GM23338 (cell line): Measurements from ENCODE around the gene CACNA1A. TPM values are rescaled to one million over a fixed set of nuclear protein-coding genes. Genes with fewer than 3 reads are reported as not detected.

Experiments
- ATAC-seq: fragments of 200-7000 bp; cut with Tn5 transposase; 3 replicates; pipeline ENCODE4 v1.9.1; 2020
- DNase-seq: peaks from one replicate; pipeline ENCODE4 v3.0.0-alpha.2; 2015; ENCODE audit warnings: low spot score
- H2AFZ ChIP-seq: fragments of 200-600 bp; sonication (generic); 2 replicates; pipeline ENCODE4 v1.8.0; 2016; ENCODE audit warnings: antibody characterized with exemption, mild to moderate bottlenecking, moderate library complexity
- H3F3A ChIP-seq: fragments of 200-600 bp; sonication (generic); replicated peaks from 2 replicates; pipeline ENCODE4 v1.8.0; 2017; ENCODE audit warnings: antibody characterized with exemption, mixed run types, low read depth
- H3K27ac ChIP-seq: fragments of 200-600 bp; sonication (generic); 2 replicates; pipeline ENCODE4 v1.6.1; 2016; ENCODE audit warnings: low read depth
- H3K27me3 ChIP-seq: fragments of 200-600 bp; sonication (generic); 2 replicates; pipeline ENCODE4 v1.8.0; 2016; ENCODE audit warnings: mild to moderate bottlenecking, mixed run types, moderate library complexity; ENCODE audit not compliant: insufficient read depth
- H3K36me3 ChIP-seq: fragments of 200-600 bp; sonication (generic); 2 replicates; pipeline ENCODE4 v1.8.0; 2016; ENCODE audit warnings: mild to moderate bottlenecking; ENCODE audit not compliant: insufficient read depth
- H3K4me1 ChIP-seq: fragments of 200-600 bp; sonication (generic); 2 replicates; pipeline ENCODE4 v1.8.0; 2016; ENCODE audit warnings: mild to moderate bottlenecking, moderate library complexity; ENCODE audit not compliant: insufficient read depth
- H3K4me2 ChIP-seq: fragments of 200-600 bp; sonication (generic); 2 replicates; pipeline ENCODE4 v1.7.1; 2017; ENCODE audit warnings: mixed run types
- H3K4me3 ChIP-seq: fragments of 200-600 bp; sonication (generic); 2 replicates; pipeline ENCODE4 v1.6.1; 2016; ENCODE audit warnings: mixed run types
- H3K79me2 ChIP-seq: fragments of 200-600 bp; sonication (generic); replicated peaks from 2 replicates; pipeline ENCODE4 v1.8.0; 2017; ENCODE audit warnings: mild to moderate bottlenecking; ENCODE audit not compliant: insufficient read depth
- H3K9me2 ChIP-seq: fragments of 200-600 bp; sonication (generic); 2 replicates; pipeline ENCODE4 v1.8.0; 2017; ENCODE audit not compliant: insufficient read depth
- H4K20me1 ChIP-seq: fragments of 200-600 bp; sonication (generic); replicated peaks from 2 replicates; pipeline ENCODE4 v1.8.0; 2017; ENCODE audit warnings: mild to moderate bottlenecking; ENCODE audit not compliant: insufficient read depth
- H3K27ac Mint-ChIP-seq: 2 replicates; pipeline ENCODE4 v1.8.0; 2020; ENCODE audit warnings: inconsistent platforms, mild to moderate bottlenecking, moderate library complexity, mixed read lengths
- H3K27me3 Mint-ChIP-seq: 3 replicates; pipeline ENCODE4 v1.8.0; 2022; ENCODE audit warnings: low read depth, mild to moderate bottlenecking, moderate library complexity, mixed read lengths, inconsistent platforms; ENCODE audit not compliant: insufficient read depth, poor library complexity
- H3K36me3 Mint-ChIP-seq: 3 replicates; pipeline ENCODE4 v1.8.0; 2021; ENCODE audit warnings: low read depth, mild to moderate bottlenecking, inconsistent platforms, moderate library complexity, mixed read lengths
- H3K4me1 Mint-ChIP-seq: 3 replicates; pipeline ENCODE4 v1.8.0; 2020; ENCODE audit warnings: mild to moderate bottlenecking, inconsistent platforms, mixed read lengths
- H3K4me3 Mint-ChIP-seq: 3 replicates; pipeline ENCODE4 v1.8.0; 2021; ENCODE audit warnings: moderate library complexity, mild to moderate bottlenecking, inconsistent platforms, mixed read lengths
- H3K9me3 Mint-ChIP-seq: 3 replicates; pipeline ENCODE4 v1.8.0; 2020; ENCODE audit warnings: moderate library complexity, mild to moderate bottlenecking, inconsistent platforms, mixed read lengths
- CREB1 ChIP-seq: fragments of 250-450 bp; sonication (Bioruptor Pico); IDR thresholded peaks from 2 replicates; pipeline ENCODE4 v1.5.0; 2020; ENCODE audit warnings: low read depth, mild to moderate bottlenecking, moderate library complexity
- CTCF ChIP-seq, 2 experiments: fragments of 200-600 bp in 1 of 2; sonication (generic) in 1 of 2; conservative IDR thresholded peaks; 2 replicates each; pipeline versions ENCODE4 v1.5.1 to v1.6.1; 2016 to 2017; ENCODE audit warnings: antibody characterized with exemption in 2 of 2, low read depth in 2 of 2, mild to moderate bottlenecking in 2 of 2, moderate library complexity in 1 of 2
- ETS1 ChIP-seq: IDR thresholded peaks from 2 replicates; pipeline ENCODE4 v1.6.1; 2016; ENCODE audit warnings: antibody characterized with exemption
- EZH2 ChIP-seq: fragments of 200-600 bp; sonication (generic); IDR thresholded peaks from one replicate; pipeline ENCODE4 v1.8.0; 2017; ENCODE audit warnings: antibody characterized with exemption, mild to moderate bottlenecking, low read depth; ENCODE audit not compliant: unreplicated experiment
- EZH2phosphoT487 ChIP-seq: fragments of 200-600 bp; sonication (generic); IDR thresholded peaks from one replicate; pipeline ENCODE4 v1.8.1; 2018; ENCODE audit warnings: antibody characterized with exemption; ENCODE audit not compliant: unreplicated experiment
- JUNB ChIP-seq: IDR thresholded peaks from one replicate; pipeline ENCODE4 v1.6.1; 2016; ENCODE audit warnings: antibody characterized with exemption; ENCODE audit not compliant: unreplicated experiment
- NANOG ChIP-seq: IDR thresholded peaks from 2 replicates; pipeline ENCODE4 v1.6.1; 2016; ENCODE audit warnings: antibody characterized with exemption, borderline replicate concordance
- POLR2AphosphoS5 ChIP-seq: IDR thresholded peaks from 2 replicates; pipeline ENCODE4 v1.6.1; 2016; ENCODE audit warnings: antibody characterized with exemption, low read depth
- STAT1 ChIP-seq: IDR thresholded peaks from one replicate; pipeline ENCODE4 v1.6.1; 2016; ENCODE audit warnings: antibody characterized with exemption; ENCODE audit not compliant: unreplicated experiment
- ZNF114 ChIP-seq: fragments of 250-450 bp; sonication (Bioruptor Pico); IDR thresholded peaks from 2 replicates; pipeline ENCODE4 v1.5.0; 2020; ENCODE audit warnings: mild to moderate bottlenecking, moderate library complexity
- ZNF331 ChIP-seq: fragments of 250-450 bp; sonication (Bioruptor Pico); IDR thresholded peaks from 2 replicates; pipeline ENCODE4 v1.5.0; 2020; ENCODE audit warnings: low read depth, mild to moderate bottlenecking, moderate library complexity
- ZNF462 ChIP-seq: fragments of 250-450 bp; sonication (Bioruptor Pico); IDR thresholded peaks from 2 replicates; pipeline ENCODE4 v1.5.0; 2020; ENCODE audit warnings: mild to moderate bottlenecking, moderate library complexity
- polyA plus RNA-seq: library from polyadenylated mRNA; unstranded; fragments of >200 nt; fragmentation: Nextera tagmentation; extraction: Ambion mirVana; gene quantifications from 2 replicates; pipeline ENCODE4 v1.2.1, GENCODE V29; 2016
- total RNA-seq: library from RNA; depleted of rRNA; stranded (reverse); fragments of >200 nt; shearing (Covaris generic); gene quantifications from 2 replicates; pipeline ENCODE4 v1.2.3, GENCODE V29; 2014
- TF ChIP-seq, protein P1 (sequence below): IDR thresholded peaks from one replicate; pipeline ENCODE4 v1.6.1; 2018; ENCODE audit warnings: antibody characterized with exemption; ENCODE audit not compliant: unreplicated experiment

CACNA1A gene
- total and polyA plus RNA-seq, 2 experiments from 2014 or later, result 7.4 to 20.3 TPM

- Histone ChIP-seq H3K79me2 (no peaks in the 10 kb centered on the region), H3K4me3 (no peak overlapping the region), H3K9me2 (peaks cover 5% of the 10 kb centered on the region), H3K27ac (no peak overlapping the region), H2AFZ (no peak overlapping the region), H4K20me1 (no peaks in the 10 kb centered on the region; the same call in 1 of the 2 replicates), H3K36me3 (no peaks in the 10 kb centered on the region), H3K27me3 (no peaks in the 10 kb centered on the region), H3K4me2 (no peak overlapping the region), H3K4me1 (peaks cover 9% of the 10 kb centered on the region; the same call in 1 of the 2 replicates), H3F3A (no peaks in the 10 kb centered on the region)
- H3K4me1 Mint-ChIP-seq, result peaks cover 21% of the 10 kb centered on the region
- no peak overlapping the region for H3K4me3 Mint-ChIP-seq
- peaks cover 7% of the 10 kb centered on the region for H3K27me3 Mint-ChIP-seq
- DNase-seq, result no peak
- H3K9me3 Mint-ChIP-seq, result peaks cover 4% of the 10 kb centered on the region; the same call in 1 of the 3 replicates
- peaks cover 5% of the 10 kb centered on the region; the same call in 2 of the 3 replicates for H3K36me3 Mint-ChIP-seq
- no peak for TF ChIP-seq CREB1 (CRISPR knock-in tag)
- TF ChIP-seq EZH2, result no peak
- TF ChIP-seq EZH2phosphoT487, result no peak
- no peak for TF ChIP-seq ZNF114
- no peak for TF ChIP-seq NANOG
- TF ChIP-seq ETS1, result no peak
- no peak for TF ChIP-seq JUNB
- no peak for TF ChIP-seq POLR2AphosphoS5
- no peak for TF ChIP-seq STAT1
- no peak for TF ChIP-seq CTCF (conservative IDR thresholded peaks at IDR 0.05; ENCODE audit: low read depth in 2 of 2)
- TF ChIP-seq, protein P1, sequence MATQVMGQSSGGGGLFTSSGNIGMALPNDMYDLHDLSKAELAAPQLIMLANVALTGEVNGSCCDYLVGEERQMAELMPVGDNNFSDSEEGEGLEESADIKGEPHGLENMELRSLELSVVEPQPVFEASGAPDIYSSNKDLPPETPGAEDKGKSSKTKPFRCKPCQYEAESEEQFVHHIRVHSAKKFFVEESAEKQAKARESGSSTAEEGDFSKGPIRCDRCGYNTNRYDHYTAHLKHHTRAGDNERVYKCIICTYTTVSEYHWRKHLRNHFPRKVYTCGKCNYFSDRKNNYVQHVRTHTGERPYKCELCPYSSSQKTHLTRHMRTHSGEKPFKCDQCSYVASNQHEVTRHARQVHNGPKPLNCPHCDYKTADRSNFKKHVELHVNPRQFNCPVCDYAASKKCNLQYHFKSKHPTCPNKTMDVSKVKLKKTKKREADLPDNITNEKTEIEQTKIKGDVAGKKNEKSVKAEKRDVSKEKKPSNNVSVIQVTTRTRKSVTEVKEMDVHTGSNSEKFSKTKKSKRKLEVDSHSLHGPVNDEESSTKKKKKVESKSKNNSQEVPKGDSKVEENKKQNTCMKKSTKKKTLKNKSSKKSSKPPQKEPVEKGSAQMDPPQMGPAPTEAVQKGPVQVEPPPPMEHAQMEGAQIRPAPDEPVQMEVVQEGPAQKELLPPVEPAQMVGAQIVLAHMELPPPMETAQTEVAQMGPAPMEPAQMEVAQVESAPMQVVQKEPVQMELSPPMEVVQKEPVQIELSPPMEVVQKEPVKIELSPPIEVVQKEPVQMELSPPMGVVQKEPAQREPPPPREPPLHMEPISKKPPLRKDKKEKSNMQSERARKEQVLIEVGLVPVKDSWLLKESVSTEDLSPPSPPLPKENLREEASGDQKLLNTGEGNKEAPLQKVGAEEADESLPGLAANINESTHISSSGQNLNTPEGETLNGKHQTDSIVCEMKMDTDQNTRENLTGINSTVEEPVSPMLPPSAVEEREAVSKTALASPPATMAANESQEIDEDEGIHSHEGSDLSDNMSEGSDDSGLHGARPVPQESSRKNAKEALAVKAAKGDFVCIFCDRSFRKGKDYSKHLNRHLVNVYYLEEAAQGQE, result no peak
- TF ChIP-seq ZNF331, result no peak
- TF ChIP-seq ZNF462, result no peak
- H3K27ac Mint-ChIP-seq, result peak overlapping the region; percentile 37; the same call in 1 of the 2 replicates
- ATAC-seq, result no peak
Measured at GRCh38 chr19:13399746-13400145, 106.5 kb downstream of the CACNA1A start.
